Measurements from ENCODE around the gene NCK2.

DNA sequence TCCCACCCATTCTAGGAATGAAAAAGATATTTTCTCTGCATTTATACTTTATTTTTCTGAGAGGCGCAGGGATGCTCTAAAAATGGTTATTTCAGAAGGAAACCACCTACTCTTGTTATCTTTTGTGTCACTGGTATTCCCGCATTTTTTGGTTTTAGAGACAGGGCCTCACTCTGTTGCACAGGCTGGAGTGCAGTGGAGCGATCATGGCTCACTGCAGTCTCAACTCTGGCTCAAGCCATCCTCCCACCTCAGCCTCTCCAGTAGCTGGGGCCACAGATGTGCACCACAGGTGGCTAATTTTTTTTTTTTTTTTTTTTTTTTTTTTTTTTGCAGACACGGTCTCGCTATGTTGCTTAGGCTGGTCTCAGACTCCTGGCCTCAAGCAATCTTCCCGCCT, 135.9 kb downstream of the NCK2 start:
- TF ChIP-seq CREB1 (CRISPR knock-in tag; IDR thresholded peaks at IDR 0.05) = no peak
- TF ChIP-seq, protein P1, sequence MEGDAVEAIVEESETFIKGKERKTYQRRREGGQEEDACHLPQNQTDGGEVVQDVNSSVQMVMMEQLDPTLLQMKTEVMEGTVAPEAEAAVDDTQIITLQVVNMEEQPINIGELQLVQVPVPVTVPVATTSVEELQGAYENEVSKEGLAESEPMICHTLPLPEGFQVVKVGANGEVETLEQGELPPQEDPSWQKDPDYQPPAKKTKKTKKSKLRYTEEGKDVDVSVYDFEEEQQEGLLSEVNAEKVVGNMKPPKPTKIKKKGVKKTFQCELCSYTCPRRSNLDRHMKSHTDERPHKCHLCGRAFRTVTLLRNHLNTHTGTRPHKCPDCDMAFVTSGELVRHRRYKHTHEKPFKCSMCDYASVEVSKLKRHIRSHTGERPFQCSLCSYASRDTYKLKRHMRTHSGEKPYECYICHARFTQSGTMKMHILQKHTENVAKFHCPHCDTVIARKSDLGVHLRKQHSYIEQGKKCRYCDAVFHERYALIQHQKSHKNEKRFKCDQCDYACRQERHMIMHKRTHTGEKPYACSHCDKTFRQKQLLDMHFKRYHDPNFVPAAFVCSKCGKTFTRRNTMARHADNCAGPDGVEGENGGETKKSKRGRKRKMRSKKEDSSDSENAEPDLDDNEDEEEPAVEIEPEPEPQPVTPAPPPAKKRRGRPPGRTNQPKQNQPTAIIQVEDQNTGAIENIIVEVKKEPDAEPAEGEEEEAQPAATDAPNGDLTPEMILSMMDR (IDR thresholded peaks at IDR 0.05) = no peak
- no peak for TF ChIP-seq NFYB (CRISPR knock-in tag; conservative IDR thresholded peaks at IDR 0.05; ENCODE audit: low read depth)
- no peak for TF ChIP-seq KAT7 (CRISPR knock-in tag; IDR thresholded peaks at IDR 0.05; ENCODE audit: borderline replicate concordance)
- TF ChIP-seq, protein P2, sequence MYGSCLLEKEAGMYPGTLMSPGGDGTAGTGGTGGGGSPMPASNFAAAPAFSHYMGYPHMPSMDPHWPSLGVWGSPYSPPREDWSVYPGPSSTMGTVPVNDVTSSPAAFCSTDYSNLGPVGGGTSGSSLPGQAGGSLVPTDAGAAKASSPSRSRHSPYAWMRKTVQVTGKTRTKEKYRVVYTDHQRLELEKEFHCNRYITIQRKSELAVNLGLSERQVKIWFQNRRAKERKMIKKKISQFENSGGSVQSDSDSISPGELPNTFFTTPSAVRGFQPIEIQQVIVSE (CRISPR knock-in tag; IDR thresholded peaks at IDR 0.05; ENCODE audit: borderline replicate concordance) = no peak
- TF ChIP-seq ZNF232 (CRISPR knock-in tag; IDR thresholded peaks at IDR 0.05) = no peak
- TF ChIP-seq, protein P3, sequence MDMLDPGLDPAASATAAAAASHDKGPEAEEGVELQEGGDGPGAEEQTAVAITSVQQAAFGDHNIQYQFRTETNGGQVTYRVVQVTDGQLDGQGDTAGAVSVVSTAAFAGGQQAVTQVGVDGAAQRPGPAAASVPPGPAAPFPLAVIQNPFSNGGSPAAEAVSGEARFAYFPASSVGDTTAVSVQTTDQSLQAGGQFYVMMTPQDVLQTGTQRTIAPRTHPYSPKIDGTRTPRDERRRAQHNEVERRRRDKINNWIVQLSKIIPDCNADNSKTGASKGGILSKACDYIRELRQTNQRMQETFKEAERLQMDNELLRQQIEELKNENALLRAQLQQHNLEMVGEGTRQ (CRISPR knock-in tag; IDR thresholded peaks at IDR 0.05) = no peak
- TF ChIP-seq, protein P4, sequence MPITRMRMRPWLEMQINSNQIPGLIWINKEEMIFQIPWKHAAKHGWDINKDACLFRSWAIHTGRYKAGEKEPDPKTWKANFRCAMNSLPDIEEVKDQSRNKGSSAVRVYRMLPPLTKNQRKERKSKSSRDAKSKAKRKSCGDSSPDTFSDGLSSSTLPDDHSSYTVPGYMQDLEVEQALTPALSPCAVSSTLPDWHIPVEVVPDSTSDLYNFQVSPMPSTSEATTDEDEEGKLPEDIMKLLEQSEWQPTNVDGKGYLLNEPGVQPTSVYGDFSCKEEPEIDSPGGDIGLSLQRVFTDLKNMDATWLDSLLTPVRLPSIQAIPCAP (CRISPR knock-in tag; IDR thresholded peaks at IDR 0.05) = no peak

Measured in WTC11 (cell line).